VCaP (cell line): ENCODE measurements around the gene JAKMIP2.

Source experiments
- H3K27ac ChIP-seq: fragments of 450-650 bp; 2 replicates; pipeline ENCODE4 v1.5.1; 2017
- TF ChIP-seq, protein P1 (sequence below): fragments of 450-650 bp; conservative IDR thresholded peaks from 2 replicates; pipeline ENCODE4 v1.5.1; 2017; ENCODE audit warnings: mild to moderate bottlenecking, moderate library complexity

The JAKMIP2 gene

DNA sequence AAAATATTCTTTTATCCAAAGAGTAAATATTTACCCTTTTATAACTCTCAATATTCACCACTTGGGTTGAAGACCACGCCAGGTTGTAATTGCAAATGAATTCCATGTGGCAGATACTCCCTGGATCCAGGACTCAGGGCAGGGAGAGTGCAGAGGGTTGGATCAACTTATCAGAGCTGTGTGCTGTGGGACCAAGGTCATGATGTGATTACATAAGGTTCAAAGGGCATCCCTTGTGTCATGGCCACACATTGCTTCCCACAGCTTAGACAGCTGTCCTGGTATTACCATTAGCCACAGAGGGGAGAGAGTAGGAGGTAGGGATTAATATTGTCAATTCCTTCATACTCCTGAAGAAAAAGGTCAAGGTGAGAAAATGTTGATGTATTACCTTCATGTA, 133.9 kb downstream of the JAKMIP2 start:
- no peak overlapping the region for H3K27ac ChIP-seq
- TF ChIP-seq, protein P1, sequence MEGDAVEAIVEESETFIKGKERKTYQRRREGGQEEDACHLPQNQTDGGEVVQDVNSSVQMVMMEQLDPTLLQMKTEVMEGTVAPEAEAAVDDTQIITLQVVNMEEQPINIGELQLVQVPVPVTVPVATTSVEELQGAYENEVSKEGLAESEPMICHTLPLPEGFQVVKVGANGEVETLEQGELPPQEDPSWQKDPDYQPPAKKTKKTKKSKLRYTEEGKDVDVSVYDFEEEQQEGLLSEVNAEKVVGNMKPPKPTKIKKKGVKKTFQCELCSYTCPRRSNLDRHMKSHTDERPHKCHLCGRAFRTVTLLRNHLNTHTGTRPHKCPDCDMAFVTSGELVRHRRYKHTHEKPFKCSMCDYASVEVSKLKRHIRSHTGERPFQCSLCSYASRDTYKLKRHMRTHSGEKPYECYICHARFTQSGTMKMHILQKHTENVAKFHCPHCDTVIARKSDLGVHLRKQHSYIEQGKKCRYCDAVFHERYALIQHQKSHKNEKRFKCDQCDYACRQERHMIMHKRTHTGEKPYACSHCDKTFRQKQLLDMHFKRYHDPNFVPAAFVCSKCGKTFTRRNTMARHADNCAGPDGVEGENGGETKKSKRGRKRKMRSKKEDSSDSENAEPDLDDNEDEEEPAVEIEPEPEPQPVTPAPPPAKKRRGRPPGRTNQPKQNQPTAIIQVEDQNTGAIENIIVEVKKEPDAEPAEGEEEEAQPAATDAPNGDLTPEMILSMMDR: no peak

DNA sequence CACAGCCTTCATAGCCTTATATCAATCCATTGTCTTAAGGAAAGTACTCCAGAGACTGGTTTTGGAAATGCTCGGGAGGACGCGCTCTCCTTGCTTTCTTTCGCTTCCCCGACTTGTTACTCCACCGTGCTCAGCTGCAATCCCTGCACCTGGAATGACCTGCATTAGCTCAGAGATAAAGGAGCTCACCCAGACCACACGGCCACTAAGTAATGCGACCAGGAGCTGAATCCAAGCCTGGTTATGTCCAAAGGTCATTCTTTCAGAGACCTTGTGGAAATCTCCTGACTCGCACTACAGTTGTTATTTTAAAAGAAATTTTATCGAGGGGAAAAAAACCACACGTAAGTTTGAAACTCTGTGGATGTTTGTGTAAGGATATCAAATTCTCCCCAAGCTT, 137.3 kb downstream of the JAKMIP2 start:
- TF ChIP-seq, protein P1: no peak
- no peak overlapping the region; the same call in 1 of the 2 replicates for H3K27ac ChIP-seq

DNA sequence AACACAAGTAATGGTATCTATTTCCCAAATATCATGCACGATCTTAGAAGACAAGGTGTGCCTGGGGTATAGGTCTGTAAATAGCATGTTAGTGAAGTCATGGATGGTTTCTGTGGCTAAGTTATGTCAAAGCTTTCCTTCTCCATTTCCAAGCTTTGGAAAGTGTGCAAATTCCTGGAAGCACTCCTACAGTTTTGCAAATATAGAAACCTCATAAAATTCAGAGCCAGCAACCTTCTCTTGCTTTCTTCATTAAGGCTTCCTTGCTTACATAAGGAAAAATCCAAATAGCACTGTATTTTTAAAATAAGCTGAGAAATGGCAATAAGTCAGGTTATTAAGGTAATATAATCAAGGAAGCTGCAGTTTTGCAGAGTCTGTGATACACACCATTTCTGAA, 138.1 kb downstream of the JAKMIP2 start:
- H3K27ac ChIP-seq: no peak overlapping the region; the same call in 1 of the 2 replicates
- TF ChIP-seq, protein P1: no peak

DNA sequence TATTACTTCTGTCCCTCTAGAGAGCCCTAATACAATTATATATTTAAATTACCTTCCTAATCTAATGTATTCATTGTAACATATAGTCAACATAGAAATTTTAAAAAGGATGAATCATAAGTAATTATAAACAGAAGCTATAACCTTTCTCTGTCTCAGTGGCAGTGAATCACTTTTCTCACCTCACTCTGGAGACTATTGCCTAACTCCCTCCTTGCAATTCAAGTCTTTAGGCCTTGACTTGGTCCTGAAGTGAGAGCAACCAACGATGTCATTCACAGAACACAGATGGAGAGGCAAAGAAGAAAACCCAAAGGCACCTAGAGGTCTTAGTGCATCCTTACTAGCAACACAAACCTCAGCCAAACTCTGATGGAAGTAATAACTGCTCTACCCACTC, 139.4 kb downstream of the JAKMIP2 start:
- TF ChIP-seq, protein P1: no peak
- no peak overlapping the region for H3K27ac ChIP-seq

DNA sequence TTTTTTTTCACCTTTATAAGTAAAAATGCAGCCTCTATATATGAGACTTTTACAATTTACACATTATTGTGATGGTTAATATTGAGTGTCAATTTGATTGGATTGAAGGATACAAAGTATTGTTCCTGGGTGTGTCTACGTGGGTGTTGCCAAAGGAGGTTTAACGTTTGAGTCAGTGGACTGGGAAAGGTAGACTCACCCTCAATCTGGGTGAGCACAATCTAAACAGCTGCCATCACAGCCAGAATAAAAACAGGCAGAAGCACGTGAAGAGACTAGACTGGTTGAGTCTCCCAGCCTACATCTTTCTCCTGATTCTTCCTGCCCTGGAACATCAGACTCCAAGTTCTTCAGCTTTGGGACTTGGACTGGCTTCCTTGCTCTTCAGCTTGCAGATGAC, 139.9 kb downstream of the JAKMIP2 start:
- H3K27ac ChIP-seq: no peak overlapping the region
- TF ChIP-seq, protein P1: no peak

DNA sequence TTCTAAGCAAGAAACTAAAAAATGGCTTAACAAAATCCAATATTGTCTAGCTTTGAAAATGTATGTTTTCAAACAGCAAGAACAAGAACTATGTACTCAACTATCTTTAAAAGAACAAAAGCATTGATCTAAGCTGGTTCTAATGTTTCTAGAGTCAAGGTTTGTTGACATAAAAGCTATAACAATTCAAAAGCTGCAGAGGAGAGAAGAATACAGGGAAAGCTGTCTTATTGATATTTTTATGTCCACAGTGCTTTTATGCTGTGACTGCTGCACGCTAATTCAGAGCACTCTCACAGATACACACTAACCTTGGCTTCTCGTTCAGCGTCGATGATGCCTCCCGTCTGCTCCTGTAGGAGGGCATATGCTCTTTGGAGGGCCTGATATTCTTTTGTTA, 143.2 kb downstream of the JAKMIP2 start:
- no peak overlapping the region for H3K27ac ChIP-seq
- TF ChIP-seq, protein P1: no peak

DNA sequence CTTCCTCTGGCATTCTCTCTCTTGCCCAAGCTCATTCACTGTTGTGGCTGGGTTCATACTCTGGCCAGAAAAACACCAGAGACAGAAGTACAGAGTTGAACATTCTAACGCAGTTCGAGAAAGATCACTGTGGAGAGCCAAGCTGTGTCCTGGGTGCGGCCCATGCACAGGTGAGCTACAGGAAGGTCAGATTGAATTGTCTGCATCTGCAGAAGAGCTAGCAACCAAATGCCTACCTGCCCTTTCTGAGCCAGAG, 145.9 kb downstream of the JAKMIP2 start:
- TF ChIP-seq, protein P1: no peak
- H3K27ac ChIP-seq: no peak overlapping the region
